ENCODE data around the gene C21orf91. TPM values are rescaled to one million over a fixed set of nuclear protein-coding genes. Genes with fewer than 3 reads are reported as not detected.
A peak's percentile ranks its signal among the peaks of the same experiment; 100 is the strongest.

Gene C21orf91
- total RNA-seq, 1 experiment from 2014 or later, result 49.2 TPM

GRCh38 chr21:17813353-17813752, 5.8 kb downstream of the C21orf91 start:
- Histone ChIP-seq H4K91ac (ENCODE audit: insufficient read length, low read depth, low read length) (no peak overlapping the region), H3K23me2 (ENCODE audit: insufficient read length, low read depth, low read length, poor library complexity, severe bottlenecking) (peaks cover 4% of the 10 kb centered on the region), H3K56ac (ENCODE audit: insufficient read length, low read depth, low read length) (no peak overlapping the region), H4K20me1 (ENCODE audit: control insufficient read depth, insufficient read depth, insufficient read length) (no peaks in the 10 kb centered on the region), H4K8ac (replicated peaks; ENCODE audit: insufficient read length, low read depth, low read length) (no peak overlapping the region), H3K79me2 (ENCODE audit: insufficient read depth, low read length) (peaks cover 3% of the 10 kb centered on the region; the same call in 1 of the 2 replicates), H3K79me1 (ENCODE audit: insufficient read depth, low read depth, low read length, poor library complexity, severe bottlenecking) (no peaks in the 10 kb centered on the region), H3T11ph (ENCODE audit: low read length) (no peak overlapping the region), H3K9ac (ENCODE audit: extremely low read depth, insufficient read length, low read length) (no peak overlapping the region), H2BK5ac (ENCODE audit: insufficient read length, low read length) (no peak overlapping the region), H3K27me3 (ENCODE audit: insufficient read depth, low read length) (no peaks in the 10 kb centered on the region), H3K4ac (ENCODE audit: low read depth, low read length) (no peak overlapping the region), H2BK12ac (ENCODE audit: insufficient read length, low read depth, low read length) (no peak overlapping the region), H3K23ac (ENCODE audit: insufficient read length, low read depth, low read length) (no peak overlapping the region), H2BK15ac (ENCODE audit: low read depth, low read length) (no peak overlapping the region), H3K18ac (ENCODE audit: insufficient read length, low read depth, low read length) (no peak overlapping the region), H2AFZ (ENCODE audit: low read length) (no peak overlapping the region), H2AK5ac (ENCODE audit: insufficient read length, low read length) (no peak overlapping the region), H3K14ac (ENCODE audit: insufficient read depth, low read length) (no peak overlapping the region), H3K4me2 (ENCODE audit: insufficient read depth, insufficient read length, low read length) (no peak overlapping the region), H2BK20ac (ENCODE audit: low read depth, low read length, poor library complexity, severe bottlenecking) (no peak overlapping the region), H4K5ac (ENCODE audit: insufficient read length, low read depth, low read length) (no peak overlapping the region), H3K9me3 (ENCODE audit: control insufficient read depth, low read depth, low read length) (peaks cover 14% of the 10 kb centered on the region), H2BK120ac (ENCODE audit: low read depth, low read length, poor library complexity, severe bottlenecking) (no peak overlapping the region), H3K27ac (ENCODE audit: insufficient read length, low read depth, low read length) (no peak overlapping the region), H3K4me1 (ENCODE audit: insufficient read depth, low read length) (no peaks in the 10 kb centered on the region)
- Mint-ChIP-seq H3K9me3 (peaks cover 22 to 27% of the 10 kb centered on the region in 2 experiments), H3K4me1 (peaks cover 11 to 15% of the 10 kb centered on the region in 2 experiments), H3K4me3 (no peak overlapping the region), H3K27me3 (ENCODE audit: low read depth) (no peaks in the 10 kb centered on the region), H3K36me3 (ENCODE audit: insufficient read depth in 1 of 3, low read depth in 3 of 3) (peaks cover 73 to 87% (median 86%) of the 10 kb centered on the region in 3 experiments), H3K27ac (0 out of 7 replicates have a peak overlapping the region, but pooled peaks of 1 of the 3 experiments have one; percentile 18)
- WGBS (ENCODE audit: extremely low coverage, insufficient read length, low lambda C conversion rate), result no CpG with 5 or more reads among the region's 2 CpGs
- no peak for TF ChIP-seq CTCF (conservative IDR thresholded peaks at IDR 0.05)
- no peak for DNase-seq

Measured in H9 (cell line).